Mucosa of stomach (tissue), 1 donor: ENCODE data around the gene RPL13.

ENCODE experiments used
- H3K27me3 ChIP-seq: one replicate; pipeline ENCODE4 v1.7.0; 2013; ENCODE audit warnings: mild to moderate bottlenecking, low read length; ENCODE audit not compliant: control insufficient read depth, insufficient read depth
- H3K36me3 ChIP-seq: one replicate; pipeline ENCODE4 v1.7.0; 2013; ENCODE audit warnings: low read length; ENCODE audit not compliant: control insufficient read depth, insufficient read depth
- H3K4me1 ChIP-seq: one replicate; pipeline ENCODE4 v1.7.0; 2013; ENCODE audit warnings: mild to moderate bottlenecking, low read length; ENCODE audit not compliant: control insufficient read depth, insufficient read depth
- H3K4me3 ChIP-seq: one replicate; pipeline ENCODE4 v1.7.0; 2013; ENCODE audit warnings: low read length
- H3K9ac ChIP-seq: one replicate; pipeline ENCODE4 v1.7.0; 2013; ENCODE audit warnings: mild to moderate bottlenecking, low read length, moderate library complexity
- H3K9me3 ChIP-seq: one replicate; pipeline ENCODE4 v1.7.0; 2013; ENCODE audit warnings: mild to moderate bottlenecking, low read length, moderate library complexity; ENCODE audit not compliant: control insufficient read depth
- donor health status: Pancreatic carcinoma.

RPL13 gene

DNA sequence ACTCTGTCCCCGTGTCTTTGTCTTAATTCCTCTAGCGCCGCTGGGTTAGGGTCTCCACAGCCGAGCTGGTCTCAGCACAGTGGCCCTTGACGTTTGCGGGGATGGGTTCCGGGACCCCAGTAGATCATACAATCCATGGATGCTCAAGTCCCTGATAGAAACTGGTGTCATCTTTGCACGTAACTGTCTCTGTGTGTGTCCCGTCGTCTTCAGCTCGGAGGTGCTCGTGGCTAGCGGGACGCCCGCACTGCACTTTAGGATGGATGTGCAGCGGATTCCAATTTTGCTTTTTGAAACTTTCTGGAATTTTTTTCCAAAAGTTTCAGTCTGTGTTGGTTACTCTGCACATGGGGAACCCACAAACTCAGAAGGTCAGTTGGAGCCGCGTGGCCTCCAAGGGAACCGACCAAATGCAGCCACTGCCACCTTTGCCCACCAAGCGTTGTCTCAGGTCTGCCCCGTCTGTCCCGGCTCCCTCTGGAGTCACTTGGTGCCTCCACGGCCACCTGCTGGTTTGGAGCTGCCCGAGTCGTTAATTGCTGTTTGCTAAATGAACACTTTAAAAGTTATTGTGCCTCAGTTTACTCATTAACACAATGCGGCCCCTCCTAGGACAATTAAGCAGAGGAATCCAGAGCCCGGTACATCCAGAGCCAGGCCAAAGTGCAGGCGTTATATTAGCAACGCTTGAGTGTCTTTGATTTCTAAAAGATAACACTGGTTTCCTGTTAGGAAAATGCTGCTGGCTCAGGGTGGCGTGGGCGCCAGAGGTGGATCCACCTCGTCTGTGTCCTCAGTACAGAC is 47.7 kb downstream of the RPL13 start:
- H3K4me3 ChIP-seq, result no peak overlapping the region
- H3K27me3 ChIP-seq, result peaks cover 12% of the 10 kb centered on the region
- H3K9me3 ChIP-seq, result no peaks in the 10 kb centered on the region
- H3K9ac ChIP-seq, result no peak overlapping the region
- H3K4me1 ChIP-seq, result no peaks in the 10 kb centered on the region
- no peaks in the 10 kb centered on the region for H3K36me3 ChIP-seq

DNA sequence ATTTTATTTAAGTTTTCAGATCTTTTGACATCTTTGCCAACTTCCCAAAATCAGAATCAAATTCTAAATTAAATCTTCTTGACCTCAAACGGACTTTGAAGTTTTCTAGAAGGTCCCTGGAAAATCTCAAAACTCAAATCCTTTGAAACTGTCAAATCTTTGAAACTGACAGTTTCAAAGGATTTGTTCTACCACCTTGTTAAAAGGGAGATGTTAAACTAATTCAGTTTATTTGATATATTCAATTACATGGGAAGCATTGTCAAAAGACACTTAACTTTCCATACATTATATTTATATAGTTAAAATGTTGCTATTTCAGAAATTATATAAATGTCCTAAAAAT is 49.6 kb downstream of the RPL13 start:
- Histone ChIP-seq H3K27me3 (peaks cover 17% of the 10 kb centered on the region), H3K4me1 (no peaks in the 10 kb centered on the region), H3K9me3 (no peaks in the 10 kb centered on the region), H3K4me3 (no peak overlapping the region), H3K36me3 (no peaks in the 10 kb centered on the region), H3K9ac (no peak overlapping the region)

DNA sequence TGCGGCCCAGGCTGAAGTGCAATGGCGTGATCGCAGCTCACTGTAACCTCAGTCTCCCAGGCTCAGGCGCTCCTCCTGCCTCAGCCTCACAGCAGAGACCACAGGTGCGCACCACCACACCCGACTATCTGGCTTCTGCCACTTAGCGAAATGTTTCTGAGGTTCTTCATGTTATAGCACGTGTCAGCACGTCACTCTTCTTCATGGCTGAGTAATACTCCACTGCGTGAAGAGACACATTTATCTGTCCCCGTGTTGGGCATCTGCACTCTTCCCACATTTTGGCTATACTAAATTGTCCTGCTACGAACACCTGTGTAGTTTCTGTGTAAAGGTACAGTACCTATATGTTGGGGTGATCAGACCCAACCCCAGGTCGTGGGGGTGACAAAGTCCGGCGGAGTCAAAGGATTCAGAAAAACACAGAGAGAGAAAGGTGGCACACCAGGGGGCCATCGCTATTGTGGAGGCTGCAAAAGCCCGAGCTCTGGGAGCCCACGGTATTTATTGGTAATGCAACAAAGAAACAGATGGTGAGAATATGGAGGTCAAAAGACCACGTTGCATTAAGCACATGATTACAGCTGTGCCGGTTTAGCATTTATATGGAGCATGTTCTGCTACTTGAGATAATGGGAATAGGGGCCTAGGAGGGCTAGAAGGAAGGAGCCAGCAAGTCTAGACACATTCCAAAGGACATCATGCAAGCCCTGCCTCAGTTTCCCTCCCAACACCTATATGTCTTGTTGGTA is 52.1 kb downstream of the RPL13 start:
- Histone ChIP-seq H3K36me3 (no peaks in the 10 kb centered on the region), H3K9me3 (no peaks in the 10 kb centered on the region), H3K9ac (no peak overlapping the region), H3K4me1 (no peaks in the 10 kb centered on the region), H3K27me3 (peaks cover 20% of the 10 kb centered on the region), H3K4me3 (no peak overlapping the region)

DNA sequence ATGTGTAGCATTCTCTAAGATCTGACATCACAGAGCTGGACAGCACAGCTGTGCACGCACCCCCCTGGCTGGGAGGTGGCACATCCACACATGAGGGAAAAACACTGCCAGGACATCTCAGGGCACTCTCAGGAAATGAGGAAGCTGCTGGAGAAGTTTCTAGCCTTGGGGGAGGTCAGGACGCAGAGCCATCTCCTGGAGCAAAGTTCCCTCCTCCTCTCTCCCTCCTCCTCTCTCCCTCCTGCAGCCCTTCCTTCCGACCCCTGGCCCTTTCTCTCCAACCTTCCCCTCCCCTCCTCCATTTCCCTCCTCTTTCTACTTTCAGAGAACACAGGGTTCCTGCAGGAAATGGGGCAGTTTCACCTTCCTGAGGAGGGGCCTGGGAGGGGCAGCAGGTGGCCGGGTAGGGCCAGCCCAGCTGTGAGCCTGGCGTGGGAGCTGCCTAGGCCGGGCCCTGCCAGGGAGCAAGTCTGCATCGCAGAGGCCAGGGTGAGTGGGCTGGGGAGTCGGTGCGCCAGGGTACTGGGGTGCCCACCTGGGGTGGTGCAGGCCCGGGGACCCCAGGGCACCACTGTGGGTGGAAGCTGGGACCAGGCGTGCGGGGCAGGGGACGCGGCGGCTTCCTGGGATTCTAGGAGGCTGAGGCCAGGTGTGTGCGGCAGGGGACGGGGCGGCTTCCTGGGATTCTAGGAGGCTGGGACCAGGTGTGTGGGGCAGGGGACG is 52.9 kb downstream of the RPL13 start, which contains the start of gene DPEP1:
Gene DPEP1, plus strand, starts transcription at position 412 of the 723 bp plus-strand sequence. CDS start 16,769 bp downstream, outside the sequence.
- no peak within 1 kb of the TSS for H3K4me3 ChIP-seq
- H3K9ac ChIP-seq, result no peak within 1 kb of the TSS

DNA sequence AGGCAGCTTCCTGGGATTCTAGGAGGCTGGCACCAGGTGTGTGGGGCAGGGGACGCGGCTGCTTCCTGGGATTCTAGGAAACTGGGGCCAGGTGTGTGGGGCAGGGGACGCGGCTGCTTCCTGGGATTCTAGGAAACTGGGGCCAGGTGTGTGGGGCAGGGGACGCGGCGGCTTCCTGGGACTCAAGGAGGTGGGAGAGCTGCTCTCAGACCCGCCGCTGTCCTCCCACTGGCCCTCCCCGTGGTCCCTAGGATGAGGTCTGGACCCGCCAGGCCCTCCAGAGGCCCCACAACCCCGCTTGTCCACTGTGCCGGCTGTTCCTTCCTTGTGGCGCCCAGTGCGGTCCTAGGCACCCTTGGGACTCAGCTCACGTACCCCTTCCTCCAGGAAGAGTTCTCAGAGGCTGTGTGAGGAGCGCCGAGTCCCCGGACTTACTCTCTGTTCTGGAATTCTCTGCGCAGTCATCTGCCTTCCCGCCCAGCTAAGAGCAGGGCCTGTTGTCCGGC is 53.5 kb downstream of the RPL13 start:
- Histone ChIP-seq H3K9ac (no peak overlapping the region), H3K27me3 (peaks cover 12% of the 10 kb centered on the region), H3K9me3 (no peaks in the 10 kb centered on the region), H3K36me3 (no peaks in the 10 kb centered on the region), H3K4me3 (no peak overlapping the region), H3K4me1 (no peaks in the 10 kb centered on the region)

More for the DNA sequence above, 52.9 kb downstream of the RPL13 start, which contains the start of gene DPEP1:
- Histone ChIP-seq H3K9me3 (no peaks in the 10 kb centered on the region), H3K36me3 (no peaks in the 10 kb centered on the region), H3K4me1 (no peaks in the 10 kb centered on the region), H3K27me3 (peaks cover 15% of the 10 kb centered on the region)
